H9 (cell line): ENCODE results near the gene GALNT17. TPM values are rescaled to one million over a fixed set of nuclear protein-coding genes. Genes with fewer than 3 reads are reported as not detected.

Experiments
- DNase-seq: peaks from one replicate; pipeline ENCODE4 v3.0.0-alpha.2; 2017
- H2AFZ ChIP-seq: one replicate; pipeline ENCODE4 v1.6.1; 2013; ENCODE audit warnings: mild to moderate bottlenecking, low read length, control low read depth, moderate library complexity
- H2AK5ac ChIP-seq: 2 replicates; pipeline ENCODE4 v1.6.1; 2013; ENCODE audit warnings: low read length, control low read depth, mixed read lengths; ENCODE audit not compliant: insufficient read length
- H2BK120ac ChIP-seq: one replicate; pipeline ENCODE4 v1.6.1; 2013; ENCODE audit warnings: low read depth, mild to moderate bottlenecking, low read length, control low read depth, inconsistent platforms; ENCODE audit not compliant: poor library complexity, severe bottlenecking
- H2BK12ac ChIP-seq: 2 replicates; pipeline ENCODE4 v1.6.1; 2013; ENCODE audit warnings: low read length, control low read depth, mixed read lengths, low read depth; ENCODE audit not compliant: insufficient read length
- H2BK15ac ChIP-seq: 2 replicates; pipeline ENCODE4 v1.6.1; 2013; ENCODE audit warnings: low read depth, low read length, control low read depth
- H2BK20ac ChIP-seq: one replicate; pipeline ENCODE4 v1.6.1; 2013; ENCODE audit warnings: low read depth, mild to moderate bottlenecking, low read length, control low read depth, inconsistent platforms; ENCODE audit not compliant: poor library complexity, severe bottlenecking
- H2BK5ac ChIP-seq: 2 replicates; pipeline ENCODE4 v1.6.1; 2013; ENCODE audit warnings: low read length, control low read depth, mixed read lengths; ENCODE audit not compliant: insufficient read length
- H3K14ac ChIP-seq: 2 replicates; pipeline ENCODE4 v1.6.1; 2013; ENCODE audit warnings: low read length, control low read depth; ENCODE audit not compliant: insufficient read depth
- H3K18ac ChIP-seq: 2 replicates; pipeline ENCODE4 v1.6.1; 2013; ENCODE audit warnings: low read depth, mild to moderate bottlenecking, mixed read lengths, low read length, control low read depth; ENCODE audit not compliant: insufficient read length
- H3K23ac ChIP-seq: 2 replicates; pipeline ENCODE4 v1.6.1; 2013; ENCODE audit warnings: low read length, control low read depth, mixed read lengths, low read depth; ENCODE audit not compliant: insufficient read length
- H3K23me2 ChIP-seq: 2 replicates; pipeline ENCODE4 v1.6.1; 2013; ENCODE audit warnings: low read depth, mild to moderate bottlenecking, mixed read lengths, low read length, control low read depth; ENCODE audit not compliant: insufficient read length, poor library complexity, severe bottlenecking
- H3K27ac ChIP-seq: 2 replicates; pipeline ENCODE4 v1.5.1; 2013; ENCODE audit warnings: low read length, control low read depth, mixed read lengths, low read depth; ENCODE audit not compliant: insufficient read length
- H3K27me3 ChIP-seq: 2 replicates; pipeline ENCODE4 v1.6.1; 2013; ENCODE audit warnings: low read length, control low read depth, inconsistent platforms; ENCODE audit not compliant: insufficient read depth
- H3K4ac ChIP-seq: 2 replicates; pipeline ENCODE4 v1.6.1; 2013; ENCODE audit warnings: low read depth, mild to moderate bottlenecking, control low read depth, inconsistent platforms, low read length, moderate library complexity
- H3K4me1 ChIP-seq: 2 replicates; pipeline ENCODE4 v1.6.1; 2013; ENCODE audit warnings: low read length, control low read depth, inconsistent platforms; ENCODE audit not compliant: insufficient read depth
- H3K4me2 ChIP-seq: 2 replicates; pipeline ENCODE4 v1.6.1; 2013; ENCODE audit warnings: low read length, control low read depth, mixed read lengths; ENCODE audit not compliant: insufficient read length, insufficient read depth
- H3K56ac ChIP-seq: 2 replicates; pipeline ENCODE4 v1.6.1; 2013; ENCODE audit warnings: low read depth, mild to moderate bottlenecking, mixed read lengths, low read length, control low read depth; ENCODE audit not compliant: insufficient read length
- H3K79me1 ChIP-seq: 2 replicates; pipeline ENCODE4 v1.6.1; 2013; ENCODE audit warnings: low read depth, mild to moderate bottlenecking, moderate library complexity, low read length, control low read depth, inconsistent platforms; ENCODE audit not compliant: insufficient read depth, poor library complexity, severe bottlenecking
- H3K79me2 ChIP-seq: 2 replicates; pipeline ENCODE4 v1.6.1; 2013; ENCODE audit warnings: low read length, control low read depth, inconsistent platforms; ENCODE audit not compliant: insufficient read depth
- H3K9ac ChIP-seq: 2 replicates; pipeline ENCODE4 v1.6.1; 2013; ENCODE audit warnings: low read length, control low read depth, mixed read lengths; ENCODE audit not compliant: insufficient read length; ENCODE audit errors: extremely low read depth
- H3K9me3 ChIP-seq: one replicate; pipeline ENCODE4 v1.6.1; 2013; ENCODE audit warnings: low read depth, low read length, inconsistent platforms; ENCODE audit not compliant: control insufficient read depth
- H3T11ph ChIP-seq: one replicate; pipeline ENCODE4 v1.6.1; 2013; ENCODE audit warnings: mild to moderate bottlenecking, low read length, control low read depth, inconsistent platforms
- H4K20me1 ChIP-seq: one replicate; pipeline ENCODE4 v1.6.1; 2013; ENCODE audit not compliant: control insufficient read depth, insufficient read length, insufficient read depth
- H4K5ac ChIP-seq: 2 replicates; pipeline ENCODE4 v1.6.1; 2013; ENCODE audit warnings: low read depth, mild to moderate bottlenecking, mixed read lengths, low read length, control low read depth; ENCODE audit not compliant: insufficient read length
- H4K8ac ChIP-seq: replicated peaks from 2 replicates; pipeline ENCODE4 v1.6.1; 2013; ENCODE audit warnings: low read length, control low read depth, mixed read lengths, low read depth; ENCODE audit not compliant: insufficient read length
- H4K91ac ChIP-seq: 2 replicates; pipeline ENCODE4 v1.6.1; 2013; ENCODE audit warnings: low read depth, mild to moderate bottlenecking, moderate library complexity, mixed read lengths, low read length, control low read depth; ENCODE audit not compliant: insufficient read length
- H3K27ac Mint-ChIP-seq, 3 experiments: 2 replicates in 2 of 3; 3 replicates in 1 of 3; pipeline ENCODE4 v1.8.0; 2020 to 2021; ENCODE audit warnings: mixed read lengths in 3 of 3, mild to moderate bottlenecking in 1 of 3, moderate library complexity in 1 of 3
- H3K27me3 Mint-ChIP-seq: 2 replicates; pipeline ENCODE4 v1.8.0; 2021; ENCODE audit warnings: low read depth, mild to moderate bottlenecking, moderate library complexity, mixed read lengths
- H3K36me3 Mint-ChIP-seq, 3 experiments: 2 replicates in 2 of 3; 3 replicates in 1 of 3; pipeline ENCODE4 v1.8.0; 2020 to 2021; ENCODE audit warnings: low read depth in 3 of 3, mixed read lengths in 3 of 3; ENCODE audit not compliant: insufficient read depth in 1 of 3
- H3K4me1 Mint-ChIP-seq, 2 experiments: 2 replicates each; pipeline ENCODE4 v1.8.0; 2020; ENCODE audit warnings: mixed read lengths in 2 of 2
- H3K4me3 Mint-ChIP-seq, 2 experiments: 2 replicates in 1 of 2; 3 replicates in 1 of 2; pipeline ENCODE4 v1.8.0; 2020 to 2021; ENCODE audit warnings: mild to moderate bottlenecking in 2 of 2, mixed read lengths in 2 of 2, moderate library complexity in 1 of 2
- H3K9me3 Mint-ChIP-seq, 2 experiments: 2 replicates in 1 of 2; 3 replicates in 1 of 2; pipeline ENCODE4 v1.8.0; 2020; ENCODE audit warnings: mild to moderate bottlenecking in 2 of 2, mixed read lengths in 2 of 2, moderate library complexity in 1 of 2
- WGBS: extraction: QIAGEN DNeasy Blood & Tissue Kit; methylation state at CpG from one replicate; pipeline ENCODE4 v1.1.7; 2013; ENCODE audit warnings: missing lambda C conversion rate, low lambda C conversion rate, mixed read lengths; ENCODE audit not compliant: insufficient read length; ENCODE audit errors: extremely low coverage; 5-methylcytosine and 5-hydroxymethylcytosine counted together
- total RNA-seq: library from RNA; stranded (reverse); gene quantifications from 2 replicates; pipeline ENCODE4 v1.2.1, GENCODE V29; 2021
- TF ChIP-seq, protein P1 (sequence below): fragments of 200-600 bp; sonication (generic); conservative IDR thresholded peaks from 3 replicates; pipeline ENCODE4 v1.8.0; 2021; ENCODE audit warnings: antibody characterized with exemption, mild to moderate bottlenecking

GALNT17 gene
- total RNA-seq, 1 experiment from 2014 or later: 43.2 TPM

DNA sequence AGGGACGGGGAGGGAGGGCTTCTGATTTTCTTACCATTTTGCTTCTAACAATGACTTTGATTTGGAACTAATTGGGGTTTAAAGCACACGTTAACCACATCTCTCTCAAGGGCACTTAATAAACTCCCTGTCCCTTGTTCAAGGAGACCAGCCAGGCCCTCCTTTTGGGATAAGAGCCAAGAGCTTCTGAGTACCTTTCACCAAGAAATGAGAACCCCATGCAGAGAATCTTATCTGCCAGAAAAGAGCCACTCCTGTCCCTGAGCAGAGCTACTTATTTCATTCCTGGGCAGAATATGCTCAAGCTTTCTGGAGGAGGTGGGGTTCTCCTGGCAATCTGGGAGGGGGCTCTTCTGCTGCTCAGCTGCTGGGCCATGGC, 574.6 kb downstream of the GALNT17 start:
- Histone ChIP-seq H2BK12ac (no peak overlapping the region), H3K4me1 (no peaks in the 10 kb centered on the region), H4K8ac (no peak overlapping the region), H3K4me2 (no peak overlapping the region), H3K23me2 (no peaks in the 10 kb centered on the region), H3K56ac (no peak overlapping the region), H3K79me1 (no peaks in the 10 kb centered on the region), H2BK20ac (no peak overlapping the region), H3K27me3 (no peaks in the 10 kb centered on the region), H4K5ac (no peak overlapping the region), H4K91ac (no peak overlapping the region), H3K79me2 (no peaks in the 10 kb centered on the region), H2BK120ac (no peak overlapping the region), H3K9me3 (no peaks in the 10 kb centered on the region), H4K20me1 (no peaks in the 10 kb centered on the region), H2BK15ac (no peak overlapping the region), H3K27ac (no peak overlapping the region), H2AFZ (no peak overlapping the region), H2AK5ac (no peak overlapping the region), H3K14ac (no peak overlapping the region), H3T11ph (no peak overlapping the region), H3K9ac (no peak overlapping the region), H3K18ac (no peak overlapping the region), H3K23ac (no peak overlapping the region), H2BK5ac (no peak overlapping the region), H3K4ac (no peak overlapping the region)
- Mint-ChIP-seq H3K36me3 (peaks cover 30 to 48% (median 33%) of the 10 kb centered on the region in 3 experiments), H3K27me3 (no peaks in the 10 kb centered on the region; the same call in 1 of the 2 replicates), H3K9me3 (peaks cover 16 to 22% of the 10 kb centered on the region in 2 experiments), H3K27ac (no peak overlapping the region), H3K4me3 (no peak overlapping the region), H3K4me1 (peaks cover 0 to 4% of the 10 kb centered on the region in 2 experiments; a peak in 3 of 4 replicates)
- TF ChIP-seq, protein P1, sequence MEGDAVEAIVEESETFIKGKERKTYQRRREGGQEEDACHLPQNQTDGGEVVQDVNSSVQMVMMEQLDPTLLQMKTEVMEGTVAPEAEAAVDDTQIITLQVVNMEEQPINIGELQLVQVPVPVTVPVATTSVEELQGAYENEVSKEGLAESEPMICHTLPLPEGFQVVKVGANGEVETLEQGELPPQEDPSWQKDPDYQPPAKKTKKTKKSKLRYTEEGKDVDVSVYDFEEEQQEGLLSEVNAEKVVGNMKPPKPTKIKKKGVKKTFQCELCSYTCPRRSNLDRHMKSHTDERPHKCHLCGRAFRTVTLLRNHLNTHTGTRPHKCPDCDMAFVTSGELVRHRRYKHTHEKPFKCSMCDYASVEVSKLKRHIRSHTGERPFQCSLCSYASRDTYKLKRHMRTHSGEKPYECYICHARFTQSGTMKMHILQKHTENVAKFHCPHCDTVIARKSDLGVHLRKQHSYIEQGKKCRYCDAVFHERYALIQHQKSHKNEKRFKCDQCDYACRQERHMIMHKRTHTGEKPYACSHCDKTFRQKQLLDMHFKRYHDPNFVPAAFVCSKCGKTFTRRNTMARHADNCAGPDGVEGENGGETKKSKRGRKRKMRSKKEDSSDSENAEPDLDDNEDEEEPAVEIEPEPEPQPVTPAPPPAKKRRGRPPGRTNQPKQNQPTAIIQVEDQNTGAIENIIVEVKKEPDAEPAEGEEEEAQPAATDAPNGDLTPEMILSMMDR: no peak
- DNase-seq: no peak
- no CpG with 5 or more reads among the region's 2 CpGs for WGBS
